Left ventricle myocardium inferior (tissue), 1 donor: ENCODE measurements around the gene SPATA31A6. TPM values are rescaled to one million over a fixed set of nuclear protein-coding genes. Genes with fewer than 3 reads are reported as not detected.
"Not testable (repeated sequence)": the region's sequence is repeated elsewhere in the genome, so short reads cannot be mapped to it uniquely, and the experiment has no call there.

Experiments
- DNase-seq: peaks from one replicate; pipeline ENCODE4 v3.0.0-alpha.2; 2020
- H3K27ac ChIP-seq: fragments of 200-600 bp; replicated peaks from 2 replicates; pipeline ENCODE4 v1.8.0; 2021
- H3K27me3 ChIP-seq: fragments of 200-600 bp; 2 replicates; pipeline ENCODE4 v1.8.0; 2021; ENCODE audit warnings: low read depth
- H3K36me3 ChIP-seq: fragments of 200-600 bp; 2 replicates; pipeline ENCODE4 v1.8.0; 2021
- H3K4me1 ChIP-seq: fragments of 200-600 bp; 2 replicates; pipeline ENCODE4 v1.8.0; 2021
- H3K4me3 ChIP-seq: fragments of 200-600 bp; 2 replicates; pipeline ENCODE4 v1.8.0; 2021; ENCODE audit warnings: mild to moderate bottlenecking, moderate library complexity
- H3K9me3 ChIP-seq: fragments of 200-600 bp; replicated peaks from 2 replicates; pipeline ENCODE4 v1.8.0; 2021
- CTCF ChIP-seq: fragments of 200-600 bp; IDR thresholded peaks from 2 replicates; pipeline ENCODE4 v1.8.0; 2021; ENCODE audit warnings: antibody characterized with exemption, mild to moderate bottlenecking, borderline replicate concordance
- intact Hi-C: fragments of 100-400 bp; cut with micrococcal nuclease; formaldehyde crosslinking; loops from one replicate; pipeline ENCODE4 v1.11.0; 2022
- long read RNA-seq: library from polyadenylated mRNA; unstranded; transcript quantifications from one replicate; pipeline ENCODE4 v2.0.0, GENCODE V29; 2021
- total RNA-seq: library from RNA; stranded (reverse); fragmentation: NEBNext Ultra II Directional; extraction: Animal tissue kit (Norgen Biotek cat#: 25700); gene quantifications from one replicate; pipeline ENCODE4 v1.2.1, GENCODE V29; 2021
- donor health status: DM: no; HTN: yes; CAD: no; lungs with severe emphysema.

SPATA31A6 gene
- total RNA-seq = not detected
- long read RNA-seq = 0 reads

DNA sequence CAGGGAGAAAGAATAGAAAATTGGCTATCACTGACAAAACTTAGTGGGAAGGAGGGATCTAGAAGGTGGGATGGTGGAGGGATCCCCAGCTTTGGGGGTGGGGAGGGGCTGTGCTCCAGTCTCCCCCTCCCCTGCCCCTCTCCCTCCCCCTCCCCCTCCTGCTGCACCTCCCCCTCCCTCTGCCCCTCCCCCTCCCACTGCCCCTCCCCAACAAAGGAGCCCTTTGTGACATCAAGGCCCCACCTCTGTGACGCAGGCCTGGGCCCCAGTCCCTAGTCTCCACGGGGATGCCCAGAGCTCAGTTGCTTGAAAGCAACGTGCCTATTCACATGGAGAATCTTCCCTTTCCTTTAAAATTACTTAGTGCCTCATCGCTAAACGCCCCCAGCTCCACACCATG lies at the start of gene SPATA31A6:
TSS of gene SPATA31A6 (plus strand) at position 301 of the 400 bp plus-strand sequence. CDS start at position 330, 29 bp downstream.
- intact Hi-C loops = not testable (repeated sequence)

DNA sequence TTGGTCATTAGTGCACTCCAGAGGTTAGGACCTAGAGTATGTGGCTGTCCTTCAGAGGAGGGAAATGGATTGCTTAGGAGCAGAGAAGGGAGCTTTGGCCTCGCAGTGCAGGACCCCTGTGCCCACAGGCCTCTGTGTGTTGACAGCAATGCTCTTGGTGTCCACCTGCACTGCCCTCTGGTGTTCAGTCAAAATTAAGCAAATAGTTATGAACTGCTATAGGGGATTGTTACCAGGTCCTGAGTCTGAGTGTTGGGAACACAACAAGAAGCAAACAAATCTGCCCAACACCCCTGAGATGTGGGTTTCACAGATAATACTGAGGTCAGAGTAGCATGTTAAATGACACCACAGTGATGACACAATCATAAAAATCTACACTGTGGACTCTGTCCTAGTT lies 23.2 kb upstream of the SPATA31A6 start:
- H3K4me3 ChIP-seq = not testable (repeated sequence)

More for the DNA sequence above, at the start of gene SPATA31A6:
- H3K9me3 ChIP-seq, H3K27ac ChIP-seq, H3K4me1 ChIP-seq, H3K4me3 ChIP-seq, DNase-seq, H3K36me3 ChIP-seq, H3K27me3 ChIP-seq: not testable (repeated sequence)

DNA sequence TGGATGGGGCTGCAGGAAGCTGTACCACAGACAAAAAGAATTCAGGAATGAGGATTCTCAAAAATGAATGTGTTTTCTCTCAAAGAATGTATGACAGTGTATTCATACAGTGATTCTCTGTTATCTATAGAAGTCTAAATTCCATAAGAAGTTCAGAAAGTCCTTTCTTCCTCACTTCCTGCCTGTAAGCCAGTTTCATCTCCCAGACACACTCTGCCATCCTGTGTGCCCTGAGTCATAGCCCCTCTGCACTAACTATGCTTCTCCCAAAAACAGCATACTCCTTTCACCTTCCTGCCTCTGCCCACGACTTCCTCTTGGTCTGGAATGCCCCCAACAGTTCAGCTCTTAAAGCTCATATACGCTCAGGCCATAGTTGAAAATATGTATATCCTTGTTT lies 36.4 kb downstream of the SPATA31A6 start:
- H3K4me3 ChIP-seq, H3K9me3 ChIP-seq, H3K27ac ChIP-seq, H3K27me3 ChIP-seq, intact Hi-C loops, DNase-seq, H3K4me1 ChIP-seq, H3K36me3 ChIP-seq: not testable (repeated sequence)

More for the DNA sequence above, 23.2 kb upstream of the SPATA31A6 start:
- H3K4me1 ChIP-seq, DNase-seq, intact Hi-C loops, H3K36me3 ChIP-seq, H3K27ac ChIP-seq, H3K27me3 ChIP-seq, H3K9me3 ChIP-seq: not testable (repeated sequence)
- peak; percentile 34 for TF ChIP-seq CTCF

DNA sequence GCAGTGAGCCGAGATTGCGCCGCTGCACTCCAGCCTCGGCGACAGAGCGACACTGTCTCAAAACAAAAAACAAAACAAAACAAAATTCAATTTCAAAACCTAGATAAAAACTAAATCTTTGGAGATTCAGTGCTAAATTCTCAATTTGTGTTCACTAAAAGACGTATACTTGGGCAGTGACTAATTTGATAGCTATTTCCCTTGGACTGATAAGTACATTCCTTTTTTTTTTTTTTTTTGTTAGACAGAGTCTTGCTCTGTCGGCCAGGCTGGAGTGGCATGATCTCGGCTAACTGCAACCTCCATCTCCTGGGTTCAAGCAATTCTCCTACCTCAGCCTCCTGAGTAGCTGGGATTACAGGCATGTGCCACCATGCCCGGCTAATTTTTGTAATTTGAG lies 39.8 kb downstream of the SPATA31A6 start:
- H3K27me3 ChIP-seq, H3K27ac ChIP-seq, intact Hi-C loops, H3K9me3 ChIP-seq, H3K36me3 ChIP-seq, H3K4me1 ChIP-seq, DNase-seq, H3K4me3 ChIP-seq: not testable (repeated sequence)

- intact Hi-C loops, H3K9me3 ChIP-seq, H3K27ac ChIP-seq, H3K4me3 ChIP-seq, H3K36me3 ChIP-seq, DNase-seq, H3K27me3 ChIP-seq: not testable (repeated sequence)
- peaks cover 10% of the 10 kb centered on the region for H3K4me1 ChIP-seq
Measured at GRCh38 chr9:42233031-42233430, 49.6 kb downstream of the SPATA31A6 start.

DNA sequence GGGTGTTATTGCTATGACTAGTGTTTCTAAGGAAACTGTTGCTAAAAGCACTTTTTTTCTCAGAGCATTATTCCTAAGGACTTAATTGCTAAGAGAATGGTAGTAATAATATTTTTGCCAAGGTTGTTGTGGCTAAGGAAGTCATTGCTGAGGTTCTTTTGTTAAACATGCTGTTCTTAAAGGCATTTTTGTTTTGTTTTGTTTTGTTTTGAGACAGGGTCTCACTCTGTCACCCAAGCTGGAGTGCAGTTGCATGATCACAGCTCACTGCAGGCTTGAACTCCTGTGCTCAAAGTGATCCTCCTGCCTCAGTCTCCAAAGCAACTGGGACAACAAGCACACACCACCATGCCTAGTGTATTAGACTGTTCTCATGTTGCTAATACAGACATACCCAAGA lies 51.2 kb downstream of the SPATA31A6 start:
- H3K27ac ChIP-seq = peak overlapping the region; percentile 63
- H3K9me3 ChIP-seq, H3K27me3 ChIP-seq: not testable (repeated sequence)

DNA sequence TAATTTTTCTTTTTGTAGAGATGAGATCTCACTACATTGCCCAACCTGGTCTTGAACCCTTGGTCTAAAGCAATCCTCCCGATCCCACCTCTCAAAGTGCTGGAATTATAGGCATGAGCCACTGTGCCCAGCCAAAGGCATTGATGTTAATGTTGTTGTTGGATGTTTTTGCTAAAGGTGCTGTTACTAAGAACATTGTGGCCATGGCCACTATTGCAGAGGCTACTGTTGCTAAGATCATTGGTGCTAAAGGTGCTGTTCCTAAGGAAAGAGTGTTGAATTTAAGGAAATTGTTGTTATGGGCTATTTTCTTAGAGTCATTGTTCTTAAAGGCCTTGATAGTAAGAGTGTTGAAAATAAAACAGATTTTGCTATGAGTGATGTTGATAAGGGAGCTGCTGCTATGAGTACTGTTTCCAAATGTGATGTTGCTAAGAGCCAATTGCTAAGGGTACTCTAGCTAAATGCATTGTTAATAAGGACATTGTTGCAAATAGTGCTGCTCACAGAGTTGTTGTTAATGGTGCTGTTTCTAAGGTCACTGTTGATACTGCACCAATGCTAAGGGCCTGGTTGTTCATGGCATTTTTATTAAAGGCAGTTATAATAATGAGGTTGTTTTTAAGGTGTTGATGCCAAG lies 52.0 kb downstream of the SPATA31A6 start:
- H3K4me3 ChIP-seq, H3K36me3 ChIP-seq, intact Hi-C loops, H3K9me3 ChIP-seq, H3K27me3 ChIP-seq, DNase-seq: not testable (repeated sequence)
- Histone ChIP-seq H3K4me1 (peaks cover 26% of the 10 kb centered on the region), H3K27ac (peak overlapping the region; percentile 85)

More for the DNA sequence above, 51.2 kb downstream of the SPATA31A6 start:
- H3K36me3 ChIP-seq, intact Hi-C loops, DNase-seq, H3K4me3 ChIP-seq: not testable (repeated sequence)
- H3K4me1 ChIP-seq = peaks cover 18% of the 10 kb centered on the region

DNA sequence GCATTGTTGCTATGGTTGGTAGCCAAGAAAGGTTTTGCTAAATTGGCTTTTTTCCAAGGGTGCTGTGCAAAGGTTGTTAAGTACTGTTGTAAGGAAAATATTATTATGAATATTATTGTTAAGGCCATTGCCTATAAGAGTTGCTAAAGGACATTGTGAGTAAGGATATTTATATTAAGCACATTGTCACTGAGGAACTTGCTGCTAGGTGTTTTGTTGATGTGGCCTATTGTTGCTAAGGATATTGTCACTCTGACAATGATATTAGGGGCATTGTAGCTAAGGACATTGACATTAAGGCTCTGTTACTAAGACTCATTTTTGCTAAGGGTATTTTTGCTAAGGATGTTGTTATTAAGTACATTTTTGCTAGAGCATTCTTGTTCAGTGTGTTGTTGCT lies 52.6 kb downstream of the SPATA31A6 start:
- Histone ChIP-seq H3K4me1 (peaks cover 30% of the 10 kb centered on the region), H3K27ac (peak overlapping the region; percentile 85)
- H3K9me3 ChIP-seq, H3K27me3 ChIP-seq, H3K36me3 ChIP-seq, DNase-seq, H3K4me3 ChIP-seq, intact Hi-C loops: not testable (repeated sequence)

GRCh38 chr9:42237381-42237780 lies 53.9 kb downstream of the SPATA31A6 start:
- H3K4me3 ChIP-seq, intact Hi-C loops, H3K9me3 ChIP-seq, DNase-seq, H3K27me3 ChIP-seq, H3K36me3 ChIP-seq: not testable (repeated sequence)
- H3K4me1 ChIP-seq = peaks cover 30% of the 10 kb centered on the region
- peak overlapping the region; percentile 85 for H3K27ac ChIP-seq

DNA sequence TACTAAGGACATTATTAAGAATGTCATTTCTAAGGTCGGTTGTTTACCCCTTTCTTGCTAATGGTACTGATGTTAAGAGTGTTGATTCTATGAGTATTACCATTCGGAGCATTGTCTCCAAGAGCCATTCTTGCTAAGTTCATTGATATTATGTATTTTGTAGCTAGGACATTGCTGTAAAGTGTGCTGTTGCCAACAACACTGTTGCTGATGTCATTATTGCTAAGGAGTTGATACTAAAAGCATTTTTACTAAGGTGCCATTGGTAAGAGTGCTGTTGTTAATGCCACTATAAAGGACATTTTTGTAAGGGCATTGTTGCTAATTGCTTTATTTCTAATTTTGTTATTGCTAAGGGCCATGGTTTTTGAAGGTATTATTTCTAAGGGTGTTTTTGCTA lies 55.4 kb downstream of the SPATA31A6 start:
- H3K36me3 ChIP-seq, H3K9me3 ChIP-seq, DNase-seq, intact Hi-C loops, H3K27me3 ChIP-seq, H3K4me3 ChIP-seq: not testable (repeated sequence)
- peaks cover 30% of the 10 kb centered on the region for H3K4me1 ChIP-seq
- H3K27ac ChIP-seq = peak overlapping the region; percentile 85

Other genes starting within 250 kb of the SPATA31A6 start
- 8.0 TPM for gene CNTNAP3B, start 54.2 kb upstream of the SPATA31A6 start, total RNA-seq